ENCODE data around the gene KRTAP5-9.
"Not testable (repeated sequence)": the region's sequence is repeated elsewhere in the genome, so short reads cannot be mapped to it uniquely, and the experiment has no call there.

GRCh38 chr11:71589546-71589920 is 41.3 kb downstream of the KRTAP5-9 start:
- TF ChIP-seq CTCF (conservative IDR thresholded peaks at IDR 0.05; ENCODE audit: low read depth, low read length); EZH2 (IDR thresholded peaks at IDR 0.05; ENCODE audit: low read length, unreplicated experiment): not testable (repeated sequence)
